HUES64 (cell line): ENCODE measurements around the gene DACH2.
A peak's percentile ranks its signal among the peaks of the same experiment; 100 is the strongest.

ENCODE experiments used
- H3K27ac ChIP-seq: 2 replicates; pipeline ENCODE4 v1.7.0; 2013; ENCODE audit warnings: low read depth, low read length, inconsistent platforms
- H3K27me3 ChIP-seq: 2 replicates; pipeline ENCODE4 v1.6.1; 2013; ENCODE audit warnings: mild to moderate bottlenecking, low read length; ENCODE audit not compliant: insufficient read depth
- H3K36me3 ChIP-seq: 2 replicates; pipeline ENCODE4 v1.6.1; 2013; ENCODE audit warnings: mild to moderate bottlenecking, low read length; ENCODE audit not compliant: insufficient read depth
- H3K4me1 ChIP-seq: 2 replicates; pipeline ENCODE4 v1.6.1; 2013; ENCODE audit warnings: mild to moderate bottlenecking, low read length, moderate library complexity; ENCODE audit not compliant: insufficient read depth
- H3K4me3 ChIP-seq: 2 replicates; pipeline ENCODE4 v1.5.1; 2013; ENCODE audit warnings: mild to moderate bottlenecking, low read length, moderate library complexity
- H3K9ac ChIP-seq: 2 replicates; pipeline ENCODE4 v1.6.1; 2013; ENCODE audit warnings: mild to moderate bottlenecking, low read depth, low read length
- H3K9me3 ChIP-seq: 2 replicates; pipeline ENCODE4 v1.6.1; 2013; ENCODE audit warnings: low read depth, low read length; ENCODE audit not compliant: insufficient read depth
- WGBS: fragments of 150-250, 120-280 bp; methylation state at CpG from one replicate; pipeline ENCODE4 v1.1.7; 2013; ENCODE audit warnings: missing lambda C conversion rate; 5-methylcytosine and 5-hydroxymethylcytosine counted together

Gene DACH2

GRCh38 chrX:86295293-86295692 is 147.0 kb downstream of the DACH2 start:
- peak overlapping the region; percentile 35; the same call in 1 of the 2 replicates for H3K4me3 ChIP-seq
- H3K27me3 ChIP-seq: no peaks in the 10 kb centered on the region
- H3K9ac ChIP-seq: 0 out of 2 replicates have a peak overlapping the region, but pooled peaks have one; percentile 2
- no peak overlapping the region for H3K27ac ChIP-seq
- 72% methylated on average over 10 of the region's 10 CpGs for WGBS
- H3K9me3 ChIP-seq: no peaks in the 10 kb centered on the region
- H3K4me1 ChIP-seq: no peaks in the 10 kb centered on the region
- H3K36me3 ChIP-seq: no peaks in the 10 kb centered on the region

DNA sequence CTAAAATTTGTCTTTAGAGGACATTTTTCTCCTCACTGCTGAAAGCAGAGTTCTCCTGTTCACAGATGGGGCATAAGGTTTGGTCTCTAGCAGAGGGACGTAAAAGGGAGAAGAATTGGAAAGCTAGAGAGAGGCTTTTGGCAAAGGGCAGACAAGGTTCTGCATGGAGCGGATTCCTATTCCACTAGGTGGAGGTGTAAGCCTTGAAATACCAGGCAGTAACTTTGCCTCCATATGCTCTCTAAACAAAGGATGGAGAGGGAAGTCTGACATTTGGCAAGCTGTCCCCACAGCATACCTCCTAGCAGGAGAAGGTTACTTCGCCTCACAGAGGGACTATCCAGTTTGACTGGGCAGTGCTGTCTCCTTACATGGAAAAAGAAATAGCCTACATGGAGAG is 174.7 kb downstream of the DACH2 start:
- H3K36me3 ChIP-seq: no peaks in the 10 kb centered on the region
- H3K9me3 ChIP-seq: peaks cover 24% of the 10 kb centered on the region
- 81% methylated on average over 2 of the region's 3 CpGs for WGBS
- no peak overlapping the region for H3K27ac ChIP-seq
- H3K4me3 ChIP-seq: no peak overlapping the region
- H3K9ac ChIP-seq: no peak overlapping the region
- no peaks in the 10 kb centered on the region for H3K4me1 ChIP-seq
- no peaks in the 10 kb centered on the region for H3K27me3 ChIP-seq

GRCh38 chrX:86329174-86329573 is 180.9 kb downstream of the DACH2 start:
- 93% methylated on average over 1 of the region's 1 CpG for WGBS
- H3K27ac ChIP-seq: no peak overlapping the region
- H3K4me1 ChIP-seq: no peaks in the 10 kb centered on the region
- H3K36me3 ChIP-seq: no peaks in the 10 kb centered on the region
- no peak overlapping the region for H3K4me3 ChIP-seq
- peaks cover 6% of the 10 kb centered on the region; the same call in 1 of the 2 replicates for H3K9me3 ChIP-seq
- H3K27me3 ChIP-seq: no peaks in the 10 kb centered on the region
- H3K9ac ChIP-seq: no peak overlapping the region

- Histone ChIP-seq H3K36me3 (no peaks in the 10 kb centered on the region), H3K9ac (no peak overlapping the region), H3K4me3 (no peak overlapping the region), H3K4me1 (no peaks in the 10 kb centered on the region), H3K27ac (no peak overlapping the region), H3K9me3 (no peaks in the 10 kb centered on the region), H3K27me3 (no peaks in the 10 kb centered on the region)
- WGBS: 42% methylated on average over 4 of the region's 4 CpGs
Measured at GRCh38 chrX:86348669-86349068, 200.4 kb downstream of the DACH2 start.

GRCh38 chrX:86349115-86349514 is 200.9 kb downstream of the DACH2 start:
- H3K27ac ChIP-seq: no peak overlapping the region
- no peak overlapping the region for H3K4me3 ChIP-seq
- no peak overlapping the region for H3K9ac ChIP-seq
- 87% methylated on average over 11 of the region's 11 CpGs for WGBS
- H3K4me1 ChIP-seq: no peaks in the 10 kb centered on the region
- H3K36me3 ChIP-seq: no peaks in the 10 kb centered on the region
- H3K27me3 ChIP-seq: no peaks in the 10 kb centered on the region
- no peaks in the 10 kb centered on the region for H3K9me3 ChIP-seq

DNA sequence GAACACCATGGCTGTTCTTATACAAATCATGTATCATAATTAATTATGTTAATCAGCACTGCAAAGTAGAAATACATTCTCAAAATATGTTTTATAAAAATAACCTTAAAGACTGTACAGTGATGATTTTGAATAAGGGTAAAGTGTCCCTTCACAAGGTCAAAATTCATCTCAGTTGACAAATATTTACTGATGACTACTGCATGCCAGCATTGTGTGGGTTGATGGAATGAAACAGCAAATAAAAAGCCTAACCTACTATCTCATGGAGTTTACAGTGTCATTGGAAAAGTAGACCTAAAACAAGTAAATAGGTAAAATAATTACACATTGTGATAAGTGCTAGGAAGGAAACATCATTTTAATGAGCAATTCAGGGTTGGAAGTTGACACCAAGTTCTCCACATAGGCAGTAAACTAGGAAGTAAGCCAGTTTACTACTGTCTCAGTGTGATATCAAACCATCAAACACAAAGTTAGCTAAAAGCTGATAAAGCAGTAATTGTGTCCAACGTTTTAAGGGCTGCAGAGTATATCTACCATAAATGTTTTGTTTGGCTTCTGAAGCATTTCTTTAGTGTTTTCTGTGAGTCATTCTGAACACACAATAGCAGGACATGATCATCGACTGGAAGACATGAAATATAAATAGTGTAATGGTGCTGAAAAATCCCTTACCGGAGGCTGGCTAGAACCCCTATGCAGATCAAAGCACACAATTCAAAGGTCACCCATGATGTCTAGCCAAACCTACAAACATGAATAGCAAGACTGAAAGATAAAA is 221.8 kb downstream of the DACH2 start:
- Histone ChIP-seq H3K27me3 (no peaks in the 10 kb centered on the region), H3K27ac (no peak overlapping the region), H3K9me3 (no peaks in the 10 kb centered on the region), H3K9ac (no peak overlapping the region), H3K4me1 (no peaks in the 10 kb centered on the region), H3K4me3 (no peak overlapping the region), H3K36me3 (no peaks in the 10 kb centered on the region)
- 80% methylated on average over 1 of the region's 3 CpGs for WGBS

DNA sequence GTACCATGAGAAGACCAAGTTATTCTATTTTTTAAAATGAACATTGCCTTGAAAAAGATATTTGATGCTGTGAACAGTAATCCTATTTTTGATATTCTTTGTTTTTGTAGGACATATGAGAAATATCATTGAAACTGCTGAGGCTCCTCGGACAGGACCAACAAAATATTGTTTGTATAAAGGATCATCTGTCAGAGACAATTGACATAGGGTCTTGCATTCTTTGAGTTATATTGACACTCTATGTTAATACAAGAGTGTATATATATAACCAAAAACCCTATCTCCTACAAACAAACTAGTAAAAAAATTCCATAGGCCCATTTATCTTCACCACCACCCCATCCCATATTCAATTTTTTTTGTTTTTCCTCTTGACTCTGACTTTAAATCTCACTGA is 222.7 kb downstream of the DACH2 start:
- no peaks in the 10 kb centered on the region for H3K27me3 ChIP-seq
- no peaks in the 10 kb centered on the region for H3K9me3 ChIP-seq
- no peak overlapping the region for H3K9ac ChIP-seq
- no peak overlapping the region for H3K4me3 ChIP-seq
- no peak overlapping the region for H3K27ac ChIP-seq
- 100% methylated on average over 1 of the region's 1 CpG for WGBS
- H3K4me1 ChIP-seq: no peaks in the 10 kb centered on the region
- H3K36me3 ChIP-seq: no peaks in the 10 kb centered on the region

DNA sequence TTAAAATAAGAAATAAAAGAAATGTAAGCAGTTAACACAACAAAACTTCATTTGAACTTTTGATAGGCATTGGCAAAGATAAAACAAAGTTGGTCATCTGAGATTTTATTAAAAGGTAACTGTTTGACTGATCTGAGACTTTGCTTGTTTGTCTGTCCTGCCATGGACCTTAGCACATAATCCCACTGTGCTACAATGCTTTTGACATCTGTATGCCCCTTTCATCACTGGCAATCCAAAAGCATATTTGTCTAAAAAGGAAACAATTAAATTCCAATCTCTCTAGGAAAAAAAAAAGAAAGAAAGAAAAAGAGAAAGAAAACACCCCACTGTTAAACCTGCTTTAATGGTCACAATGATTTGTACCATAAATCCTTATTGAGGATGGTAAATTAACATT is 231.0 kb downstream of the DACH2 start:
- Histone ChIP-seq H3K27me3 (no peaks in the 10 kb centered on the region), H3K9ac (no peak overlapping the region), H3K4me1 (no peaks in the 10 kb centered on the region), H3K36me3 (no peaks in the 10 kb centered on the region), H3K9me3 (no peaks in the 10 kb centered on the region), H3K4me3 (no peak overlapping the region), H3K27ac (no peak overlapping the region)

DNA sequence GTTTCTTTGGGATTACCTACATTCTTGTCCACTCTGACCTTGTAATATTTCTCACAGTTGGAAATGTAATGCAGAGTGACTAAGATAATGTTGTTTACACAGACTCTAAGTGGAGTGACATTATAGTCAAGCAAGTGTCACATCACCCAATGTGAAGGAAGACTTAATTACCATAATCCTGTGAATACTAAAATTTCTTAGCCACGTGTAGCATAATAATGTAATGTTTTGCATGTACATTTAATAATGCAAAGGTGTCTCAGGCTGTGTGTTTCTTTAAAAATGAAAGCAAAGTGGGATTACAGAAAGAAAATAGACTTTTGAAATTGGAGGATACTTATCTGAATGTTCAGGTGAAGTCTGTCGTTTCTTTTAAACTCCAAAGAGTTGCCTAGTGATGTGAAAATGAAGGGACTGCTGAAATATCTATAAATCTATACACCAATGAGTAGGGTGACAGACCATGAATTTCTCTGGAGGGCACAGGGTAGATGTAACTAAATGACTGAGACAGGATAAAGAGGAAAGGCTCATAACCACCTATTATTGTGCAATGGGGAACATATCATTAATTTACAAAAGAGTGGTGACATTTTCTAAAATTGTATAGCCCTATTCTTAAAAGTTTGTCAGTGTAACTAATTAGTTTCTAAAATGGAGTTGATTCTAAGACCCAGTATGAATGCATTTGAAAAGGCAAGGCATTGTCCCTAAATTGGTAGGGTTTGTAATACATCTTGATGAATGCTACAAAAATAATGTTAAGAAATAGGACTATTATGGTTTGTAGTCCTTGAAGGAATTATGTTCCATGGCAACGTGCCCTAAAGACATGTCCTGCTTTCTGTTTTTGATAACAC is 235.7 kb downstream of the DACH2 start:
- Histone ChIP-seq H3K27ac (no peak overlapping the region), H3K4me1 (no peaks in the 10 kb centered on the region), H3K4me3 (no peak overlapping the region), H3K36me3 (no peaks in the 10 kb centered on the region), H3K9ac (no peak overlapping the region), H3K9me3 (no peaks in the 10 kb centered on the region), H3K27me3 (no peaks in the 10 kb centered on the region)
- WGBS: 81% methylated on average over 3 of the region's 3 CpGs

GRCh38 chrX:86407371-86407770 is 259.1 kb downstream of the DACH2 start:
- no peak overlapping the region for H3K27ac ChIP-seq
- H3K27me3 ChIP-seq: no peaks in the 10 kb centered on the region
- no peak overlapping the region for H3K9ac ChIP-seq
- WGBS: 97% methylated on average over 4 of the region's 4 CpGs
- no peak overlapping the region for H3K4me3 ChIP-seq
- H3K4me1 ChIP-seq: no peaks in the 10 kb centered on the region
- H3K36me3 ChIP-seq: no peaks in the 10 kb centered on the region
- H3K9me3 ChIP-seq: no peaks in the 10 kb centered on the region

GRCh38 chrX:86421771-86422170 is 273.5 kb downstream of the DACH2 start:
- Histone ChIP-seq H3K9ac (no peak overlapping the region), H3K9me3 (no peaks in the 10 kb centered on the region), H3K36me3 (no peaks in the 10 kb centered on the region), H3K4me3 (no peak overlapping the region), H3K27me3 (no peaks in the 10 kb centered on the region), H3K4me1 (no peaks in the 10 kb centered on the region), H3K27ac (no peak overlapping the region)
- WGBS: 100% methylated on average over 1 of the region's 1 CpG
